ENCODE results near the gene COL21A1.

The COL21A1 gene

GRCh38 chr6:56172144-56172543 is 75.2 kb downstream of the COL21A1 start:
- no peak overlapping the region for H3K27ac Mint-ChIP-seq
- no peaks in the 10 kb centered on the region for H3K27me3 Mint-ChIP-seq
- no peak overlapping the region for H3K4me3 Mint-ChIP-seq
- H3K4me1 Mint-ChIP-seq: no peaks in the 10 kb centered on the region
- ATAC-seq: no peak
- H3K9me3 Mint-ChIP-seq: peaks cover 43% of the 10 kb centered on the region
- no peaks in the 10 kb centered on the region for H3K36me3 Mint-ChIP-seq

- Mint-ChIP-seq H3K4me1 (no peaks in the 10 kb centered on the region), H3K36me3 (no peaks in the 10 kb centered on the region), H3K4me3 (no peak overlapping the region), H3K27me3 (no peaks in the 10 kb centered on the region), H3K27ac (no peak overlapping the region), H3K9me3 (peaks cover 29% of the 10 kb centered on the region)
- ATAC-seq: no peak
Observed at GRCh38 chr6:56169366-56169765, 78.0 kb downstream of the COL21A1 start.

GRCh38 chr6:56168596-56168995 is 78.8 kb downstream of the COL21A1 start:
- H3K9me3 Mint-ChIP-seq: peaks cover 22% of the 10 kb centered on the region
- no peaks in the 10 kb centered on the region for H3K4me1 Mint-ChIP-seq
- H3K36me3 Mint-ChIP-seq: no peaks in the 10 kb centered on the region
- H3K27me3 Mint-ChIP-seq: no peaks in the 10 kb centered on the region
- no peak overlapping the region for H3K27ac Mint-ChIP-seq
- no peak overlapping the region for H3K4me3 Mint-ChIP-seq
- no peak for ATAC-seq

DNA sequence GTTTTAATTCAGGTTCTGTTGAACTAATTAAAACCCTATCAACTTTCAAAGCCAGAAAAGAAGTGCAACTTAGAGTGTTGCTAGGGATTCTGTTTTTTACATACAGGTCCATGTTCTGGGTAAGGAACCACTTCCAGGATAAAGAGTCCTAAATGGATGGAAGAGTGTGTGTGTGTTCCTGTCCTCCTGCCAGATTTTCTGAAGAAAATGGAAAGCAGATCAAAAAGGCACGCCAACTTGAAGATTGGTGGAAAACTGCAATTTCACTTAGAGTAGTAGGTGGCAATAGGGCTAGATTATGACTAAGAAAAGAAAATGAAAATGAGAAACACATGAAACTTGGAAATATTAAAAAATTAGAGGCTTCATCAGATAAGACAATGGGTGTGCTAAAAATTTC is 85.3 kb downstream of the COL21A1 start:
- Mint-ChIP-seq H3K27me3 (no peaks in the 10 kb centered on the region), H3K4me1 (no peaks in the 10 kb centered on the region), H3K27ac (no peak overlapping the region), H3K36me3 (no peaks in the 10 kb centered on the region), H3K4me3 (no peak overlapping the region), H3K9me3 (peaks cover 4% of the 10 kb centered on the region)
- no peak for ATAC-seq

DNA sequence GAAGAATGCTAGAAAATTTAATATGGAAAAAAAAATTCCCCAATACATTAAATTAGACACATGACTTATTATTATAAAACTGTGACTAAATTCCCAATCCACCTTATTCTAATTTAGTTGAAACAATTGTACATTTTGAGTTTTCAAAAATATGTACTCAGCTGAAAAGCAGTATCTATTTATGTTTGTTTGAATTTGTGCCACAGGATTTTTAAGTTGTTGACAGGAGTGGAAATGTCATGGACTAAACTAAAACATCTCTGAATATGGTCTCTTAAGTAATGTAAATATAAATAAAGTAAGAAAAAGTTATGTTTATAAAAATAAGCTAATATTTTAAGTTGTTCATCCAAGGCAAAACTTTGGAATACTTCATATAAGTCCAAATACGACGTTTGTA is 86.9 kb downstream of the COL21A1 start:
- no peak for ATAC-seq
- H3K4me3 Mint-ChIP-seq: no peak overlapping the region
- H3K27ac Mint-ChIP-seq: no peak overlapping the region
- no peaks in the 10 kb centered on the region for H3K4me1 Mint-ChIP-seq
- H3K27me3 Mint-ChIP-seq: no peaks in the 10 kb centered on the region
- H3K9me3 Mint-ChIP-seq: peaks cover 7% of the 10 kb centered on the region
- no peaks in the 10 kb centered on the region for H3K36me3 Mint-ChIP-seq

DNA sequence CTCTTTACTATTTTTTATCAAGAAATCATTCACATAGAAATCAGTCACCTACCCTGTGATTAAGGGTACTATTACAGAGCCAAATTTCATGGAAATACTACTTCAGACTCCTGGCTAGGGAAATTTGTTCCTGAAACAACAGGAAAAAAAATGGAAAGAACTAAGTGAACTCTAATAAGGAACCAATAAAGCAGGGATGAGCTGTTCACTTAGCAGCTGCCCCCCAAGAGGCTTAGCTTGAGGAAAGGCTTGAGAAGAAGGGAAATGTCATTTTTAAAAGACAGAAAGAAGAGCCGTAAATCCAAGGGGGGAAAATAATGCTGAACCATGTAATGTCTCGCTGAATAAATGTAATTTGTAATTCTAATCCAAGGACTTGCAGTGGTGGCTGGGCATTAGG is 88.8 kb downstream of the COL21A1 start:
- peaks cover 18% of the 10 kb centered on the region for H3K9me3 Mint-ChIP-seq
- H3K27ac Mint-ChIP-seq: no peak overlapping the region
- H3K36me3 Mint-ChIP-seq: no peaks in the 10 kb centered on the region
- no peak for ATAC-seq
- H3K27me3 Mint-ChIP-seq: no peaks in the 10 kb centered on the region
- no peak overlapping the region for H3K4me3 Mint-ChIP-seq
- no peaks in the 10 kb centered on the region for H3K4me1 Mint-ChIP-seq

GRCh38 chr6:56156643-56157042 is 90.7 kb downstream of the COL21A1 start:
- no peak overlapping the region for H3K27ac Mint-ChIP-seq
- no peaks in the 10 kb centered on the region for H3K27me3 Mint-ChIP-seq

GRCh38 chr6:56155634-56156141 is 91.7 kb downstream of the COL21A1 start:
- H3K4me1 Mint-ChIP-seq: no peaks in the 10 kb centered on the region
- H3K9me3 Mint-ChIP-seq: peaks cover 18% of the 10 kb centered on the region
- ATAC-seq: no peak
- no peaks in the 10 kb centered on the region for H3K36me3 Mint-ChIP-seq
- H3K27ac Mint-ChIP-seq: no peak overlapping the region
- H3K27me3 Mint-ChIP-seq: no peaks in the 10 kb centered on the region
- H3K4me3 Mint-ChIP-seq: no peak overlapping the region

More at GRCh38 chr6:56156643-56157042, 90.7 kb downstream of the COL21A1 start:
- ATAC-seq: no peak
- peaks cover 18% of the 10 kb centered on the region for H3K9me3 Mint-ChIP-seq
- no peaks in the 10 kb centered on the region for H3K4me1 Mint-ChIP-seq
- H3K36me3 Mint-ChIP-seq: no peaks in the 10 kb centered on the region
- H3K4me3 Mint-ChIP-seq: no peak overlapping the region

DNA sequence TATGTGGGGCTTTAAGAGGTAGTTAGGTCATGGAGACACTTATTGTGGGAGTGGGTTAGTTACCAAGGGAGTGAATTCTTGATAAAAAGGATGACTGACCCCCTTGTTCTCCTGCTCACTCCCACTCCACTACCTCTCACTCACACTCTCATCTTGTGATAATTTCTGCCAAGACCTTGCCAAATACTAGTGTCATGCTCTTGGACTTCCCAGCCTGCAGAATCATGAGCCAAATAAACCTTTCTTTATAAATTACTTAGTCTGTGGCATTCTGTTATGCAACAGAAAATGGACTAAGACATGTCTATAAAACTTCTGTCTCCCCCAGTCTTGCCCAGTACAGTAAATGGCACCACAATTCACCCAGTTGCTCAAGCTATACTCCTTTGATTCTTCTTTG is 93.3 kb downstream of the COL21A1 start:
- Mint-ChIP-seq H3K27me3 (no peaks in the 10 kb centered on the region), H3K4me1 (no peaks in the 10 kb centered on the region), H3K9me3 (peaks cover 25% of the 10 kb centered on the region), H3K4me3 (no peak overlapping the region), H3K27ac (no peak overlapping the region), H3K36me3 (no peaks in the 10 kb centered on the region)
- no peak for ATAC-seq

DNA sequence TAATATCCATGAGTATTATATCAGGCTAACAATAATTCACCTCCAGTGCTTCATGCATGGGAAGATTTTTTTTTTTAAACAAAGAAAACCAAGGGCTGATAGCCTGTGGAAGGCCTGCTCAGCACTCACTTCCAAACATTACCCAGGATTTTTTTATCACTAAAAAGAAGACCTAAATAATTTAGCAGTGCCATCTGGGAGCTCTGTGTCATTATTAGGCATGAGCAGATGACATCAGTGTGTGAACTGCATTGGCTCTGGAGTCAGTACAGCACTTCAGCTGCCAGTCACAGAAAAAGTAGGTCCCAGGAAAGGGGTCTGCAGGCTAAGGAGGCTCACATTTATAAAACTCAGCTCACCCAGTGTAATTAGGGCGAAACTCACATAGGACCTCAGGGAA is 94.8 kb downstream of the COL21A1 start:
- Mint-ChIP-seq H3K27ac (no peak overlapping the region), H3K4me3 (no peak overlapping the region), H3K9me3 (peaks cover 25% of the 10 kb centered on the region), H3K27me3 (no peaks in the 10 kb centered on the region), H3K36me3 (no peaks in the 10 kb centered on the region), H3K4me1 (no peaks in the 10 kb centered on the region)
- no peak for ATAC-seq

DNA sequence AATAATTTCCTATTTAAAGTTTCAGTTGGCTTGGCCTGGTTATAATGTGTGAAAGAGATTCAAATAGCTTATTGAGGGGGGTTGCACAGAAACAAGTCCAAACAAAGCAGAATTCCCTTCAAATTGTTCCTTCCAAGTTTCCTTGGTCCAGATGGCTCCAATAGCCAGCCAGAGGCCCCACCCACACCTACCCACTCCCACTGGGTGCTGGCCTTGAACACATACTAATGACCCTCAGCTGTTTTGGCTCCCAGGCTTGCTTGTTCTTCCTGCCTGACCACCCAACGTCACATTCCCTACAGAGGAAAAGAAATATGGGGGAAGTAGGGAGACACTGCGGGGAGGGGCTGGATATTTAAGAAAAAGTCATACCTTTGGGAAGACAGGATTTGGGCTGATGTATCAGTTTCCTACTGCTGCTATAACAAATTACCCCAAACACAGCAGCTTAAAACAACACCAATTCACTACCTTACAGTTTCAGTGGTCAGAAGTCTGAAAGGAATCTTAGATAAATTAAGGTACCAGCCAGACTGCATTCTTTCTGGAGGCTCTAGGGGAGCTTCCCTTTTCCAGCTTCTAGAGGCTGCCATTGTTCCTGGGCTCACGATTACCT is 95.7 kb downstream of the COL21A1 start:
- H3K4me3 Mint-ChIP-seq: no peak overlapping the region
- H3K27me3 Mint-ChIP-seq: no peaks in the 10 kb centered on the region
- peaks cover 25% of the 10 kb centered on the region for H3K9me3 Mint-ChIP-seq
- H3K4me1 Mint-ChIP-seq: no peaks in the 10 kb centered on the region
- H3K36me3 Mint-ChIP-seq: no peaks in the 10 kb centered on the region
- ATAC-seq: no peak
- H3K27ac Mint-ChIP-seq: no peak overlapping the region

GRCh38 chr6:56148488-56149186 is 98.7 kb downstream of the COL21A1 start:
- Mint-ChIP-seq H3K4me3 (no peak overlapping the region), H3K4me1 (no peaks in the 10 kb centered on the region), H3K9me3 (peaks cover 15% of the 10 kb centered on the region), H3K36me3 (no peaks in the 10 kb centered on the region), H3K27ac (no peak overlapping the region), H3K27me3 (no peaks in the 10 kb centered on the region)
- no peak for ATAC-seq

DNA sequence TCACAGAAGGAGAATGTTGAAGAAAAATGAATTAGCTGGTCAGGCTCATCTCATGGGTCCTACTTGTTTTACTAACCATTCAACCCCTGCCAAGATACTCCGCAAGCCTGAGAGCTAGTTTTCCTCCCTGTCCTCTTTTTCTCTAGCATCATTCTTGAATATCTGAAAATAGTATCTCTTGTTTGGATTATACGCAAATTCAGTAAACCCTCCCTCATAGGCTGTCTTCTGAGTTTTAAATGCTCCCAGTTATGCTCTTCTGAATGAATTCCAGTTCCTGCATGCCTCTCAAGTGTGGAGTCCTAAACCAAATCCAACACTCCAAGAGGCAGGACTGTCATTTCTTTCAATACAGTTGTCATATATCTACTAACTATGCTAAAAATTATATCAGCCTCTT is 99.6 kb downstream of the COL21A1 start:
- Mint-ChIP-seq H3K4me1 (no peaks in the 10 kb centered on the region), H3K27me3 (no peaks in the 10 kb centered on the region), H3K9me3 (peaks cover 13% of the 10 kb centered on the region), H3K27ac (no peak overlapping the region), H3K4me3 (no peak overlapping the region), H3K36me3 (no peaks in the 10 kb centered on the region)
- no peak for ATAC-seq

DNA sequence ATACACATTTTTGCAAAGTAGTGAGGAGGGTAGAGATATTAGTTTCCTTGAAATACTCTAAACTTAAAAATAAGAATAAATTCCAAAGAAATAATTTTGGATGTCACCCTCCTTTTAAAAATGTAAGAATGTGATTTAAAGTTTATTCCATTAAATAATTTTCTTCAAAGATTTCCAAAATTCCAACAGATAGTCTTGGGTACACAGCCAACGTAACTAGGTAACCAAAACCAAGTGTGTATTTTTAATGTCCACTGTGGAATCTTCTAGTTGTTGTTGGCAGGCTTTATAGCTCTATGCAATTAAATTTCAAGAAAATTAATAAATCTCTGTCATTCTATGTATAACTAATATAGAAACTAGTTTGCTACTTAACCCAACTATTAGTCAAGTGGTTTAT is 101.3 kb downstream of the COL21A1 start:
- Mint-ChIP-seq H3K36me3 (no peaks in the 10 kb centered on the region), H3K27me3 (no peaks in the 10 kb centered on the region), H3K4me3 (no peak overlapping the region), H3K4me1 (no peaks in the 10 kb centered on the region), H3K27ac (no peak overlapping the region), H3K9me3 (peaks cover 16% of the 10 kb centered on the region)
- no peak for ATAC-seq

DNA sequence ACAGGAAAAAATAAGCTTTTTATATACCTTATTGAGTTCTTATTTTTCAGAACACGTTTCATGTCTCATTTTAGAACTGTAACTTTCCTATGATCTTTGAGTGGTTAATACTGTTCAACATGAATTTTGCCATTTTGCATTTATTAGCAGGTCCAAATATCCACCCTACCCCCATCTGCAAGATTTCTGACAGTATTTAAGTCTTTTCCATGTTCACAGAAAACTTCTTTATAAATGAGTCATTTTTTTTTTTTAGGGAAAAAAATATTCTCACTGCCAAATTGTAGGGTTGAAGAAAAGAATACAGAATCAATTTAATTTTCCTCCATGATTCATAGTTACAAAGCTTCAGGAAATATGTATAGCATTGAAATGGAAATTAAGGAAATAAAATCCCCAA is 101.8 kb downstream of the COL21A1 start:
- Mint-ChIP-seq H3K4me1 (no peaks in the 10 kb centered on the region), H3K9me3 (peaks cover 16% of the 10 kb centered on the region), H3K27me3 (no peaks in the 10 kb centered on the region)

More for the DNA sequence above, 101.8 kb downstream of the COL21A1 start:
- no peak for ATAC-seq
- no peaks in the 10 kb centered on the region for H3K36me3 Mint-ChIP-seq
- H3K27ac Mint-ChIP-seq: no peak overlapping the region
- H3K4me3 Mint-ChIP-seq: no peak overlapping the region
